Inferior parietal cortex (tissue), 1 donor: ENCODE measurements around the gene PNMA8A.
A peak's percentile ranks its signal among the peaks of the same experiment; 100 is the strongest.

Experiments used
- DNase-seq: peaks from one replicate; pipeline ENCODE4 v3.0.0-alpha.2; 2016; ENCODE audit errors: extremely low spot score

The PNMA8A gene

DNA sequence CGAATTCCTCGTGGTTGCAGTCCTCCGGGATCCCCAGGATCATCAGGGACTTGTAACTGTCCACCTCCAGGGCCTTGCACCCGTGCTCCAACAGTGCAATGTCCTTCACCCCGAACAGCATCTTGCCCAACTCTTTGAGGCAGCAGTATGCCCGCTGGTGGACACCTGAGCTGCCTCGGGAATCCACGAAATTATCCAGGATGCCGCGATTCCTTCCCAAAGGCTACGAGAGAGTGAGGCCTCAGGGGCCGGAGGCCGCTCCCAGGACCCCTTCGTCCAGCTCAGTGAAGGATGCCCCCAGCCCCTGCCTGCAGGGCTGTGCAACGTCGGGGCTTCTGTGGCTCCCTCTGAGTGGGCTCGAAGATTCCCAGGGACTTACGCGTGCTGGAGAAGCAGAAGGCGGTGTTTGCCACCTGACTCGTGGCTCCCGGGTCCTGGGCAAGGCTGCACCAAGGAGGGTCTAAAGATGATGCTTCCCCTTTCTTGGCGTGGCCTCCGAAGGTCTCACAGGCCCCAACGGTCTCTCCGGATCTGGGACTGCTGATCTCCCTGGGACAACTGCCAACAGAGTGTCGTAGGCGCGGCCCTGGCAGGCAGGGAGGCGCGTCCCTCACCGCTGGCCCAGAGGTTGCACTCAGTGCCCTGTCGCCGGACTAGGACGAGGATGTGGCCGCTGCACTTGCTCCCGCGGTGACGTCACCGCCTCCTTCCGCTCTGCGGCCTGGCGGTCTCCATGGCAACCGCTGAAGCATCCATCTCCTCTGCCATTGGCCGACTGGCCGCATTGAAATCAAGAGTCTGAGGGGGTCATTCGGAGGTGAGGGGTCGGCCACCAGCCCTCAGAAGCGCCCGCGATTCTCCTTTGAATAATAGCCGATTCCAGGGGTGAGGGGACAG is 42.9 kb downstream of the PNMA8A start, which contains the start of gene PNMA8C:
PNMA8C (minus strand) TSS at position 698 of the 897 bp plus-strand sequence; CDS start at position 121, 577 bp downstream.
- DNase-seq, result peak; percentile 81

DNA sequence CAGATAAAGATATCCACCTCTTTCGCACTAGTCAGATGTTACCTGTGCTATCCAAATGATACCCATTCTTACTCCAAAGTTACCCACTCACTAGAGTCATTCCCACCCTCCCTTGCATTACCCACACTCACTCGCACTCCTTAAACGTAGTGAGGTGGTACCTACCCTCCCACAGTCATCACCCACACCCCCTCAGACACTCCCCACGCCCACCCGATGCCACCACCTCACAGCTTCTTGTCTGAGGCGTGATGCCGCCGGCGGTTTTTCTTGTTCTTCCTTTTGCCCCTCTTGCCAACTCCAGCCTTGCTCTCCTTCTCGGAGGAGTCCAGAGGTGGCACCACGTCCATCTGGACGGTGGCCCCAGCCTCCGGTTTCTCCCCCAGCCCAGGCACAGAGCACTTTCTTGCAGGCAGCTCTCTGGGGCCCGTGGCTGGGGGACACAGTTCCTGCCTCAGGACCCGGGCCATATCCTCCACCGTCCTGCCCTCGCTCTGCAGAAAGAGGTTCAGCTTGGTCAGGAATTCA is 43.8 kb downstream of the PNMA8A start:
- no peak for DNase-seq

DNA sequence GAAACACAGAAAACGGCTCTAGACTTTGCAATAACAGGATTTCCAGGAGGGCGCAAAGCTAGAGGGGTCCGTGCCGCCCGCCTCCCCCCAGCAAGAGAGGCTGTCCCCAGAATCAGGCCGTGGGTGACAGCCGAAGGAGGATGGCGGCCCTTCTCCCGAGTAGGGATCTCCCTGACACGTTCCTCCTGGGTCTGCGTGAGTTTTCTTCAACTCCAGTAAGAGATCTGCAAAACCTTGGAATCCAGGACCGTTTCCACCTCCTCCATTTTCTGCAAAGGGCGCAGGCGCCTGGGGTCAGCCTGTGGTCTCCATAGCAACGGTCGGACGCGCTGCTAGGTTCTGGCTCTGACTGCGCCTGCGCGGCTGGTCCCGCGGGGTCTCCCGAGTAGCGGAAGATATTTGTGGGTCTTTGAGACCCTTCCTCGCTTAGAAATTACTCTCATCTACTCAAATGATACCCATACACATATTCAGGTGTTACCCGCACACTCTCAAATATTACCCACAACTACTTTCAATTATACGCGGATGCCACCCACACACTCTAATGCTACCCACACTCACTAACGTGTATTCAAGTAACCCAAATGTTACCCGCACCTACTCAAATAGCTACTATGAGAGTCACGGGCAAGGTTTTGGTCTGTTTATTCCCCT is 44.7 kb downstream of the PNMA8A start:
- peak; percentile 84 for DNase-seq

DNA sequence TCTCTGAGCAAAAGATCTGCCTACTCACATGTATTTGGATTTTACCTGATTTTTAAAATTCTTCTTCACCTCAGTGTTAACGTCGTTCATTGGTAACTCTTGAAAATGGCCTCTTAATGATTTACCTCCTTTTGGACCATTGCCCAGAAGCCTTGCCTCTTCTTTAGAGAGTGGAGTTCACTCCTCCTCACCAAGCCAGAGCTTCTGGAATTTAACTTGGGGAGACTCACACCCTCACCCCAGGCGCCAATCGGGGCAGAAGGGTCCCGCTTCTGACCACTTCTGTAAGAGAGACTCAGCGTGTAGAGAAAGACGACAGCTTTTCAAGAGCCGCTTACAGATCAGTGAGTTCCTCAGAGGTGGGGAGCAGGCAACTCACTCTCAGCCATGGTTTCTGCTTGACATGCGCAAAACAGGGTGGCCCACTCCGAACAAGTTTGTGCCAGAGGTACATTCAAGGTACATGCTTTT is 45.3 kb downstream of the PNMA8A start:
- no peak for DNase-seq

DNA sequence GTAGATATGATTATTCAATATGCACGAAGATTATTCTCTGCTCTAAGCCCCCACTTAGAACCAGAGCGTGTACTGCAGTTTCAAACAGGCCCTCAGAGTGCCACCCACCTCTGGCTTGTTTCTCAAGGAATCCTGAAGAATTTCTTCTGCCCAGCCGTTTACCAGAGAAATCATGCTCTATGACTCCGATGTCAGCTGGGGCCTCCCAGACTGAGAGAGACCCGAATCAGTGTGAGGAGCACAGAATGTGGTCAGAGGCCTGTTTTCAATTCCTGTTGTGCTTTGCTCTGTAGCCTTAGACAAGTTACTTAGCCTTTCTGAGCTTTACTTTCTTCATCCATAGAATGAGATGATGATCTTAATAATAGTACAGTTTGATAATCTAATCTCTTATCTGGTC is 48.2 kb downstream of the PNMA8A start:
- DNase-seq, result no peak

DNA sequence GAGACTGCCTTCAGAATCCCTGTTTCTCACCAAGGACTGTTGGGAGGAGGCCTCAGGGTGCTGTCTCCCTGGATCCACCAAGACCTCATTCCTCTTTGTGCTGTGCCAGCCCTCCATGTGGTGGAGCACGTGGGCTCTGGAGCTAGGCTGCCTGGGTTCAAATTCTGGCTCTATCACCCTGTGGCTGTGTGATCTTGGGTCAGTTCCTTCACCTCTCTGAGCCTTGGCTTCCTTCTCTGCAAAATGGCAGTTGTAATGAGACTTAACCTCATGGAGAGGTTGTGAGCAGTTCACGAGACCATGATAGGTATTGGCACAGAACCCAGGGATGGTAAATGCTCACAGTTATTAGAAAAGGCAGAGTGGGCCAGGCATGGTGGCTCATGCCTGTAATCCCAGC is 49.0 kb downstream of the PNMA8A start:
- no peak for DNase-seq

DNA sequence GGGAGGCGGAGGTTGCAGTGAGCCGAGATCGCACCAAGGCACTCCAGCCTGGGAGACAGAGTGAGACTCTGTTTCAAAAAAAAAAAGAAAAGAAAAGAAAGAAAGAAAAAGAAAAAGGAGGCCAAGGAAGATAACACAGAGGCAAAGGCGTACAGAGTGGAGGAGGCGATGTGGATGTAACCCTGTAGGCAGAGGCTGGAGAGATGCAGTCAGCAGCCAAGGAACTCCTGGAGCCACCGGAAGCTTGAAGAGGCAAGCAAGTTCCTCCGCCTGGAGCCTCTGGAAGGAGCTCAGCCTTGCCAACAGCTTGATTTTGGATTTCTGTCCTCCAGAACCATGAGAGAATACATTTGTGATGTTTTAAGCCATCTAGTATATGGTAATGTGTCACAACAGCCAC is 51.3 kb downstream of the PNMA8A start:
- DNase-seq, result no peak
